Middle frontal gyrus (tissue), 1 donor: ENCODE data around the gene HACD2.
"Not testable (repeated sequence)": the region's sequence is repeated elsewhere in the genome, so short reads cannot be mapped to it uniquely, and the experiment has no call there.

Experiments
- DNase-seq: peaks from one replicate; pipeline ENCODE4 v3.0.0-alpha.2; 2015; ENCODE audit warnings: low spot score; ENCODE audit errors: extremely low spot score

Gene HACD2

DNA sequence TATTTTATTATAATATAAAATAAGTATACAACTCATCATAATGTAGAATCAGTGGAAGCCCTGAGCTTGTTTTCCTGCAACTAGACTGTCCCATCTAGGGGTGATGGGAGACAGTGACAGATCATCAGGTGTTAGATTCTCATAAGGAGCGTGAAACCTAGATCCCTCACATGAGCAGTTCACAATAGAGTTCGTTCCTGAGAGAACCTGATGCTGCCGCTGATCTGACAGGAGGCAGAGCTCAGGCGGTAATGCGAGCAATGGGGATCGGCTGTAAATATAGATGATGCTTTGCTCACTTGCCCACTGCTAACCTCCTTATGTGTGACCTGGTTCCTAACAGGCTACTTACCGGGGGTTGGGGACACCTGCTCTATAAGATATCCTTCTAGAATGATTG lies 26.8 kb upstream of the HACD2 start:
- DNase-seq: not testable (repeated sequence)

DNA sequence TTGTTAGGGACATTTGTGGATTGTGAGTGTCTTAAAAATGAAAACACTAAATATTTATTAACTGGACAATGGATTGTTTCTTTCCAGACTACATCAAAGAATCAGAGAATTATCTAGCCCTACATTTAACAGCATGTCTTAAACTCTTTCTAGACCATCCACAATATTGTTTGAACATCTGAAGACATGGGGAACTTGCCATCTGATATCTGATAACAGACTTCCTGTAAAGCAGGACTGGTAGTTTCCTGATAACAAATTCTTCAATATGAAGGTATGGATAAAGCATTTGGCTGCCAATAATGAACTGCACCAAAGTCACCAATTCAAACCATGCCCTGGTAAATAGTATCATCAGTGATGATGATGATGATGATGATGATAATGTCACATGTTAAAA lies 26.2 kb upstream of the HACD2 start:
- DNase-seq: no peak

DNA sequence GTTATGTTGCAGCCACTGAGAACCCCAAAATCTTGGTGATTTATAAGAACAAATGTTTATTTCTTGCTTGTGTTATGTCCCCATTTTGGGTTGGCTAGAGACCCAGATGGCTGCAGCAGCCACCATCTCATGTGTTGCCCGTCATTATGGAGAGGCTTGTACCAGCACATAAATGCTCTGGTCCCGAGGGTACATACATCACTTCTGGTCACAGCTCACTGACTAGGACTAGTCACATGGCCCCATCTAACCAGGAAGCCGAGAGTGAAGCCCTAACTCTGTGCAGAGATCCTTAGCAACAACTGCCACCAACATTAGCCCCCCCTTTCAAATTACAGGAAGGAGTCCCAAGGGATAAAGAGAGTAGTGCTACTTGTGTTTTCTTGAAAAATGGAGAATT lies 25.5 kb upstream of the HACD2 start:
- no peak for DNase-seq

DNA sequence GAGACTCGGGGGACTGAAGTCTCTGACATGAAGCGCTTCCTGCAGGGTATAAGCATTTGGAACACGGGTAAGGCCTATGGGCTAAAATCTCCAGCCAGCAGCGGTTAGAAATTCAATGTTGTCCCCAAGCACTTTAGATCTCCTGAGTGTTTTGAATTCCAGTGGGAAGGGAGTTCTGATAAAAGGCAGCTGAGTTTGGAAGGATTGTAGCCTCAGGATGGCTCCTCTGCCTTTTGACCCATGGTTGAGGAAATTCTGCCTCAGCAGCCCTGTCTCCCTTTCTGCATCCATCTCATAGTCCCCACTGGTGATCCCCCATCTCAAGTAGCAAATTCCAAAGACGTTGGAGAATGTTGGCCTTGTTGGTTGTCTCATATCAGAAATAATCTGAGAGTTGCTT lies 24.2 kb upstream of the HACD2 start:
- no peak for DNase-seq

DNA sequence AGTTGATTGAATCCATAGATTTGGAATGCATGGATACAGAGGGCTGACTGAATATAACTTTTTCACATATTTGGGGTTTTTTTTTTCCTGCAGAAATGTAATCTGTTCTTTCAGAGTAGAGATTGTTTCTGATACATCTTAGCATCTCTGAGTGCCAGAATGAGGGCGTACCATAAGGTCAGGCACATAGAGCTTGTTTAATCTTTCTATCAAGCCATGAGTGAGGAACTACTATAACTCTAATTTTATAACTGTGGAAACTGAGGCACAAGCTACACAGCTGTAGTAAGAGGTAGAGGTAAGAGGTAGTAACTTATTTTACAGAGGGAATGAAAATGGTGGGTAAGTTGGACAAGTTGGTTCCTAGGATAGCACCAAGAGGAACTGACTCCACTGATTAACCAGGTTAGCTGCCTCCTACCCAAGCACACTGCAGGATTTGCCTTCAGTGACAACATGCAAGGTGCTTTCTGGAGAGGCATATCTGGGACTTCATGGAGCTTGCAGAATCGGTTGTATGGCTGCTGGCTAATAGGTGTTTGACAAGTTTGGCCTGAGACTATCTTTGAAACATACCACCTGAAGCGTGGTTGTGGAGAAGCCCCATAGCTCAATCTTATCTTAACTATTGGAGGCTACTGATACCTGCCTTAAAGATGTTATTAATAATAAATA lies 23.5 kb upstream of the HACD2 start:
- no peak for DNase-seq

DNA sequence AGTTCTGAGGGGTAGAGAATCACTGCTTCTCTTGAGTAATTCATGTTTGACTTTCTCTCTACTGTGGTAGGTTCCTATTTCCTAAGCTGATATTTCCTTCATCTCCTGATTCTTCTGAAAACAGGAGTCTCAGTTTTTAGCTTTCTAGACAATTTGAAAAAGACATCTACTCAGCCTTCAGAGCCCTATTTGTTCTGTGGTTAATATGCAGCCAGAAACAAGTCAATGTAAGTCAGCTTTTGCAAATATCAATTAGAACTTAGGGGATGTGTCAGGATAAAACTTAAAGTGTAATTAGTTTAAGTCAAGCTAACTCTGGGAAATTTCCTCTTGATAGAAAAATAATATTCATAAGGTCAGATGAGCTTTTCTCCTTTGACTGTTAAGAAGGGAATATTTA lies 21.7 kb upstream of the HACD2 start:
- no peak for DNase-seq

DNA sequence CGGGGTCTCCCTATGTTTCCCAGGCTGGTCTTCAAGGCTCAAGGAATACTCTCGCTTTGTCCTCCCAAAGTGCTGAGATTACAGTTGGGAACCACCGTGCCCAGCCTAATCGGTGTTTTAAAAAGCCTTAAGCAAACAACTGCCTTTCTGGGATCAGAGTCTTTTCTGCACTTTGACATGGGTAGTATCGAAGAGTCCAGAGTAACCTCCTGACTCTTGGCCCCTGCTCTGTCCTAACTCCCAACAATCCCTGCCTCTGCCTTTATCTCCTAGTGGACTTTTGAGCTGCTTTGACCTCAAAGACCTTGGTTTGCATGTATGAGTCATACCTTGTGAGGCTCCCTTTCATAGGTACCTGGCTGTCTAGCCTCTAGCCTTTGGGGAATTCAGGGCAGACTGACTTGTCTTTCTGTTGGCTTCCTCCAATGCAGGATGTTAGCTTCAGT lies 21.0 kb upstream of the HACD2 start:
- no peak for DNase-seq

DNA sequence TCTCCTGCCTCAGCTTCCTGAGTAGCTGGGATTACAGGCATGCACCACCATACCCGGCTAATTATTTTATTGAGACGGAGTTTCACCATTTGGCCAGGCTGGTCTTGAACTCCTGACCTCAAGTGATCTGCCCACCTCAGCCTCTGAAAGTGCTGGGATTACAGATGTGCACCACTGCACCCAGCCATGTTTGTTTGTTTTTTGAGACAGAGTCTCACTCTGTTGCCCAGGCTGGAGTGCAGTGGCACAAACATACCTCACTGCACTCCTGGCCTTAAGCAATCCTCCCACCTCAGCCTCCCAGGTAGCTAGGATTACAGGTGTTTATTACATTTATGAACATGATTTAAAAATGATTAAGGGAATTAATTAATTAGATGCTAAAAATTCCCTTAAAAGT lies 18.3 kb upstream of the HACD2 start:
- not testable (repeated sequence) for DNase-seq

DNA sequence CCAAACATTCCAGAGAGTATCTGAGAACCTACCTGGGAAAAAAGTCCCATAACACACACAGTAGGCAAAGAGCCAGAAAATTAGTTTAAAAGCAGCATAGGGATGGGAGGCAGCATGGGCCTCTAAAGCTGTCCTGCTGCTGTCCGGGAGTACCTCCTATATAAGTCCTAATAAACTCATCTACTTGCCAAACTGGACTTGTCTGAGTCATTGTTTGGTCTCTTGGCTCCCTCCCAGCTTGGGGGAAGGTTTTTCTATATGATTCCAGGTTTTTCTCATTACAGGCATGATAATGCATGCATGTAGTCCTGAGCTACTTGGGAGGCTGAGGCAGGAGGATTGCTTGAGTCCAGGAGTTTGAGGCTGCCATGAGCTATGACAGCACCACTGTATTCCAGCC lies 17.5 kb upstream of the HACD2 start:
- DNase-seq: no peak

DNA sequence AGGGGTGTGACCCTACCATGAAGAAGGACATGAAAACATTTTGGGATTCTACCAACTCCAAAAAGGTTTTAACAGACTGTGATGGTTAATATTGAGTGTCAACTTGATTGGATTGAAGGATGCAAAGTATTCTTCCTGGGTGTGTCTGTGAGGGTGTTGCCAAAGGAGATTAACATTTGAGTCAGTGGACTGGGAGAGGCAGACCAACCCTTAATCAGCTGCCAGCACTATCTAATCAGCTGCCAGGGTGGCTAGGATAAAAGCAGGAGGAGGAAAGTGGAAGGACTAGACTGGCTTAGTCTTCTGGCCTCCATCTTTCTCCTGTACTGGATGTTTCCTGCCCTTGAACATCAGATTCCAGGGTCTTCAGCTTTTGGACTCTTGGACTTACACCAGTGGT lies 16.0 kb upstream of the HACD2 start:
- DNase-seq: not testable (repeated sequence)

DNA sequence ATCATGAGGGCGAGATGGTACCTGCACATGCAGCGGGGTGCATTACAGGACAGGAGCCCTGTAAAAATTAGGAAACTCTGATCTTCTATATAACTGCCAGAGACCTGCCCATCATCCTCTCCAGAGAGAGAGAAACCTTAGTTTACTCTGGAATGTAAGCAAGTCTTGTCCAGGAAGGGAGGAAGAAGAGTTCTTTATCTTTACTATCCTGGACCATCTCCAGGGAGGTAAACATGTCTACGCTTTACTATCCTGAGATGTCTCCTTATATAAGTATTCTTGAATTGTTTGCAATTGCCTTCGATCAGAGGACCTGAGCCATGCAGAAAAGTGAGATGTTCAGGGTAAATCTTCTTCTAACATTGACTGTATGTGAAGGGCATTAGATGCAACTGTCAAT lies 12.7 kb upstream of the HACD2 start:
- no peak for DNase-seq

DNA sequence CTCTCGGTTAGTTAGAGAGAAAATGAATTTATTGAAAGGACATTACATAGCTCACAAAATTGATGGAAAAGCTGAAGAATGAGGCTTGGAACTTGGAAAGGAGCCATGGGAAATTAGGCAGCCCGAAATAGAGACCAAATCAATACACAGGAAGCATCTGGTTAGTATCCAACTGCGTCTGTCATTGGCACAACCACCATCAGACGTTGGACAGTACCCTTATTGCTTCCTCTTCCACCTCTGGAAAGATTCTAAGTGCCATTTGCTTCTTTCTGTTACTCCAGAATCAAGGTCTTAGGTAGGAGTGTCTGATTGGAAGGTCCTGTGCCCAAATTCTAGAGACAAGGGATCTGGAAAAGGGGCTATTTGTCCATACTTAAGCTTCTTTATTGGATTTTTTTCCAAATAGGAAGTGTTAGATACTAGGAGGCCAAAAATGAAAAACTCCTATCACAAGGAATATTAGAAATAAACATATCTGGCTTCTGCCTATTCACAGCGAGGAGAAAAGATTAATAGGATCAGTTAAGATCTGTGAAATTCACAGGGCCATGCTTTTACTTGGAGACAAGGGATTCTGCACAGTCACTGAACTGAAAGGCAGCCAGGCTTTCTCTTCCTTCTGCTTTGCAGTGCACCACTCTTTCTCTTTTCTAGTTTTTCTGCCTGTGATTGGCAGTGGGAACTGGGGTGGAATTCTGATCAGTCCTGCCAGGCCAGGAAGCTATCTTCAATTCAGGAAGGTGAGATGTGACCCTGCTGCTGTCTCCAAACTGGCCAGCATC lies 10.7 kb upstream of the HACD2 start:
- no peak for DNase-seq

DNA sequence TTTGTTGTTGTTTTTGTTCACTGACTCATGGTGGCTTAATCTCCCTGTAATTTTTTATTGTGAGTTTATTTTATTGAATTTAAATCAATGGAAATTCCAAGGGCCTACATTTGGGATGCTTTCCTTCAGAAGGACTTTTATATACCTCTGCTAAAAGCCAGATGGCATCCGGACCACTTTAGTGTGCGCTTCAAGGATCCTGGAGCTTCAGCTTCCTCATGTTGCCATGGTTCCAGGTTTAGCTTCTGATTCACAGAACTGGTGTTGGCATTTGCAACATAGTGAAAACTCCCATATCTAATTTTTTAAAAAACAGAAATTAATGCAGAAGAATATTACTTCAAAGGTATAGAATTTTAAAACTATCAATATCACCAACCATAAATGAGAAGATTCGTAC lies 8.5 kb upstream of the HACD2 start:
- no peak for DNase-seq

DNA sequence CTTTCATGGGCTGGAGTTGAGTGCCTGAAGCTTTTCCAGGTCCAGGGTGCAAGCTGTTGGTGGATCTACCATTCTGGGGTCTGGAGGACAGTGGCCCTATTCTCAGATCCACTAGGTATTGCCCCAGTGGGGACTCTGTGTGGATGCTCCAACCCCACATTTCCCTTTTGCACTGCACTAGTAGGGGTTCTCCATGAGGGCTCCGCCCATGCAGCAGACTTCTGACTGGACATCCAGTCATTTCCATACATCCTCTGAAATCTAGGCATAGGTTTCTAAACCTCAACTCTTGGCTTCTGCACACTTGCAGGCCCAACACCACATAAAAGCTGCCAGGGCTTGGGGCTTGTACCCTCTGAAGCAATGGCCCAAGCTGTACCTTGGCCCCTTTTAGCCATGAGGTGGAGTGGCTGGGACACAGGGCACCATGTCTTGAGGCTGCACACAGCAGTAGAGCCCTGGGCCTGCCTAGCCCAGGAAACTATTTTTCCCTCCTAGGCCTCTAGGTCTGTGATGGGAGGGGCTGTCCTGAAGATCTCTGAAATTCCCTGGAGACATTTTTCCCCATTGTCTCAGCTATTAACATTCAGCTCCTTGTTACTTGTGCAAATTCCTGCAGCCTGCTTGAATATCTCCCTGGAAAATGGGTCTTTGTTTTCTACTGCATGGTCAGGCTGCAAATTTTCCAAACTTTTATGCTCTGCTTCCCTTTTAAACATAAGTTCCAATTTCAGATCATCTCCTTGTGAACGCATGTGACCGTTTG lies 6.0 kb upstream of the HACD2 start:
- no peak for DNase-seq

DNA sequence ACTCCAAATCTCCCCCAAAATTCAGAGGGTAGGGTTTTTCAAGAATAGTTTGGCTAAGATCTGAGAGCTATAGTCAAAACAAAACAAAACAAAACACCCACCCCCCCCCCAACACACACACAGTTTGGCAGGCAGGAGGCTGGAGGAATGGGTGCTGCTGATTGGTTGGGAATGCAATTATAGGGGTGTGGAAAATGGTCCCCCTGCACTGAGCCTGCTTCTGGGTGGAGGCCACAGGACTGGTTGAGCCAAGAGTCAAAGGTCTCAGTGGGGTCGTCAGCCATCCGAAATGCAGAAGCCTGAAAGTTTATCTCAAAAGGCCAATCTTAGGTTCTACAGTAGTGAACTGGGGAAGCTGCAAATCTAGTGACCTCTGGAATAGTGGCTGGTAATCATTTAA lies 2.5 kb upstream of the HACD2 start:
- DNase-seq: no peak

DNA sequence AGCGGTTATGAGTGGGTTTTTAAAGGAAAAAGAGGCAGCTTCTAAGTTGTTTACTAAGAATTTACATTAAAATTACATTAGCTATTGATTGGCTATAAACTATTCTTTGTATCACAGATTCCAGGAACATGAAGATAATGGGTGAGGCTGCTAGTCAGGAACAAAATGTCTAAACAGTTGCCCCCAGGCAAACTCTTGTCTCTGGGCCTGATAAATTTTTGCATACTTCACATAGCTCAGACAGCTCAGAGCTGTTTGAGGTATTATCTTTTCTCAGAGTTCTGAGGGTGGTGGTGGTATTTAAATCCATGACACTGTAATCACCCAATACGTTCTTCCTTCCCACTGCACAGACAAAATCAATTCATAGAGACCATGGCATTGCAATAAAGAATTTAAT lies 2.1 kb upstream of the HACD2 start:
- DNase-seq: no peak

DNA sequence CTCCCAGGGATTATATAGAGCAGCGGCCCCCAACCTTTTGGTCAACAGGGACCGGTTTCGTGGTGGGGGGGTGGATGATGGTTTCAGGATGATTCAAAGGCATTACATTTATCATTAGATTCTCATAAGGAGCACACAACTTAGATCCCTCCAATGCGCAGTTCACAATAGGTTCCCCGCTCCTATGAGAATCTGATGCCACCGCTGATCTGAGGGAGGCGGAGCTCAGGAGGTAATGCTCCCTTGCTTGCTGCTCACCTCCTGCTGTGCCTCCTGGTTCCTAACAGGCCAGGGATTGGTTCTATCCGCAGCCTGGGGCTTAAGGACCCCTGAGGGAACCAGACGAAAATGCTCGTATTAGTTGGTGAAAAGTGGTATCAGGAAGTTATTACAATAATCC lies 1.3 kb upstream of the HACD2 start:
- no peak for DNase-seq

DNA sequence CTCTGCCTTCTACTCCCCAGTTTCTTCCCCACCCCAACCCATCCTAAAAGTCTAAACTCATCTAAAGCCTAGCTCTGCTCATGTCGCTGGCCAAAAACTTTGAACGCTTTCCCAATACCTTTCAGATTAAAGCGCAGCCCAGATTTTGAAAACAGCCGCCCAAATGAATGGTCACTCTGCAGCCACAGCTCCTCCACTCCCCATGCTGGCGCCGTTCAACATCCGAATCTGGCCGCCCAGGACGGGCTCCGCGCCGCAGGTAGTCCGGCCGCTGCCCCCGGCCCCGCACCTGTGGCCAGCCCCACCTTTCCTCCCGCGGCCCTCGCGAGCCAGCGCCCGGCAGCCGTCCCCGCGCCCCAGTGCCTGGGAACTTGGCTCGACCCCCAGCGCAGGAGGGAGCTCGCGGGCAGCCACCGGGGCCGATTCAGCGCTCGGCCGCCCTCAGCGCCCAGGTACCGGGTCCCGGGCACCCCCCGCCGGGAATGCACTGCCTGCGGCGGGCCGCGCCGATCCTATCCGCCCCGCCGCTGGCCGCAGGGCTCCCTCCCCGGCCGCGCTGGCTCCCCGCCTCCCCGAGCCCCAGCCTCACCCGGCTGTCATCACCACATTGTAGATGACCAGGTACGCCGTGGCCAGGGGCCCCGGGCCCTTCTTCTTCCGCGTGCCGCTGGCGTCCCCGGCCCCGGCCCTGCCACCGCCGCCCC lies 417 bp downstream of the HACD2 start:
- no peak for DNase-seq

DNA sequence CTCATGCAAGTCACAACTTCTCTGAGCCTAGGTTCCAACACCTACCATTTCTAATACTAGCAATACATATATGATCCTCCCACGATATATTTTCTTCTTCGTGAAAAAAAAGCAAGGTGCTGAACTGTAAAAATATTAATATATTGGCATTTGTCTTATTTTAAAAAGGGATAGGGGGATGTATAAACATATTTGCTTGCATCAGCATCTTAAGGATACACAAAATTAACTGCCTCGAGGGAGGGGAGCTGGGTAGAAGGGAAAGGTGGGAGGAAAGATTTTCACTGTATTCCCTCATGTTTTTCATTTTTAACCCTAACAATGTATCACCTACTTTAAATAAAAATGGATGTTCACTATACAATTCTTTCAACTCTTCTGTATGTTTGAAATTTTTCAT lies 1.3 kb downstream of the HACD2 start:
- DNase-seq: no peak

DNA sequence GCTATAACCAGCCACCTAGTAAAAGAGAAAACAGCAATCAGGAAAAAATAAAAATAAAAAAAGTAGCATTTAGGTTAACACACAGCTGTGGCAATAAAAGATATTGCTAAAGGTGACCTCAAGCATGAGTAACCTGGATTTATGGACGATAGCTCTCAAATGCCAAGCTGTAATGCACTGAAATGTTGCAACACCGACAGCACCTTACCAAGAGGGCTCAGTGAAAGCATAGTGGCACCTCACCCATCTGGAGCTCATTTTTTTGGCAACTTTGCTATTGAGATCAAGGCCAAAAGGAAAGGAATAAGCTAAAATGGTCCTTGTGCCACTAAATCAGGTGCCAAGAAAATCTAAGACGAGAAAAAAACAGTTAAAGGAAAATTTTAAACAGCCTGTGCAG lies 2.5 kb downstream of the HACD2 start:
- no peak for DNase-seq

DNA sequence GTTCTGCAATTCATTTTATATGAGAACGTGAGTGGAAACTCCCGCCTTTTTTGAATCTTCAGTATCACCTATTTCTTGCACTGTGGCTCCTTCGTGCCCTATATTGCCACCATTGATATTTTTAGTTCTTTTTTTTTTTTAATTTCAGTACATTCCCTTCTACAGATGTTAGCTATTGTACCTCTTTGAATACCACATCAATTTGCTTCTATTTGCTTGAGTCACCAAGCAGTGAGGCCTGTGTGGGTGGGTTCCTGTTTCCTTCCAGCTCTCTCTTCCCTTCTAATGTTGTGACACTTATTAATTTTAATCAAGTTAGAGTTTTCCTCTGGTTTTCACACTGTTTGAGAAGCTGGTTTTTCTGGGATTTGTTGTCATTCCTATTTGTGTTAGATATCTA lies 8.7 kb downstream of the HACD2 start:
- no peak for DNase-seq

DNA sequence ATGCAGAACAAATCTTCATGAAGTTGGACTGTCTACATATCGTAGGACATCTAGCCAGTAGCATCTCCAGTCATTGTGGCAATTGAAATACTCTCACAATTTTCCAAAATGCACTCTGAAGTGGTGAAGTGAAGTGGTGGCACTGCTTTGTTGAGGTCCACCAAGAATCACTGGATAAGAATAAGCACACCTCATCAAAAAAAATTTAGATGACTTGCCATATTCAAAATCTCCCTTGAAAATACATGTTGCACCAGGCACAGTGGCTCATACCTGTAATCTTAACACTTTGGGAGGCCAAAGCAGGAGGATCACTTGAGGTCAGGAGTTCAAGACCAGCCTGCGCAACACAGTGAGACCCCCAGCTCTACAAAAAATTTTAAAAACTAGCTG lies 12.9 kb downstream of the HACD2 start:
- DNase-seq: no peak
